Fibroblast of skin of abdomen (primary cell): ENCODE measurements around the gene CD99.
"Not testable (repeated sequence)": the region's sequence is repeated elsewhere in the genome, so short reads cannot be mapped to it uniquely, and the experiment has no call there.

Experiments used
- DNase-seq: peaks from one replicate; pipeline ENCODE4 v3.0.0-alpha.2; 2013

Gene CD99

GRCh38 chrX:2774776-2775175 is 83.7 kb downstream of the CD99 start:
- DNase-seq: no peak

- DNase-seq: not testable (repeated sequence)
These were observed 89.6 kb downstream of the CD99 start for GRCh38 chrX:2780472-2781225.

- DNase-seq: no peak
These were observed 90.1 kb downstream of the CD99 start for GRCh38 chrX:2781226-2781571.

GRCh38 chrX:2781698-2782097 is 90.6 kb downstream of the CD99 start:
- no peak for DNase-seq

GRCh38 chrX:2782171-2782570 is 91.1 kb downstream of the CD99 start:
- no peak for DNase-seq

GRCh38 chrX:2782778-2783177 is 91.7 kb downstream of the CD99 start:
- DNase-seq: no peak

- no peak for DNase-seq
These were observed 92.9 kb downstream of the CD99 start for GRCh38 chrX:2784026-2784425.

GRCh38 chrX:2785538-2785937 is 94.4 kb downstream of the CD99 start:
- no peak for DNase-seq

- no peak for DNase-seq
These were observed 97.9 kb downstream of the CD99 start for GRCh38 chrX:2788980-2789379.

GRCh38 chrX:2789569-2789968 is 98.5 kb downstream of the CD99 start:
- DNase-seq: no peak
